Cardiac fibroblast (primary cell): ENCODE data around the gene LOXHD1.

Experiments
- DNase-seq, 2 donors: peaks; one replicate each; pipeline versions ENCODE4 v3.0.0 to v3.0.0-alpha.2; 2010; ENCODE audit warnings: low read depth in 2 of 2
- H3K4me3 ChIP-seq, 2 donors: replicated peaks in 1 of 2; 1 replicate in 1 of 2; 2 replicates in 1 of 2; pipeline ENCODE4 v1.5.1; 2011; ENCODE audit warnings: low read depth in 2 of 2, low read length in 2 of 2, mild to moderate bottlenecking in 2 of 2, moderate library complexity in 1 of 2
- TF ChIP-seq, protein P1 (sequence below): IDR thresholded peaks from one replicate; pipeline ENCODE4 v1.5.1; 2011; ENCODE audit warnings: low read depth, mild to moderate bottlenecking, low read length, inconsistent platforms

LOXHD1 gene, protein sequence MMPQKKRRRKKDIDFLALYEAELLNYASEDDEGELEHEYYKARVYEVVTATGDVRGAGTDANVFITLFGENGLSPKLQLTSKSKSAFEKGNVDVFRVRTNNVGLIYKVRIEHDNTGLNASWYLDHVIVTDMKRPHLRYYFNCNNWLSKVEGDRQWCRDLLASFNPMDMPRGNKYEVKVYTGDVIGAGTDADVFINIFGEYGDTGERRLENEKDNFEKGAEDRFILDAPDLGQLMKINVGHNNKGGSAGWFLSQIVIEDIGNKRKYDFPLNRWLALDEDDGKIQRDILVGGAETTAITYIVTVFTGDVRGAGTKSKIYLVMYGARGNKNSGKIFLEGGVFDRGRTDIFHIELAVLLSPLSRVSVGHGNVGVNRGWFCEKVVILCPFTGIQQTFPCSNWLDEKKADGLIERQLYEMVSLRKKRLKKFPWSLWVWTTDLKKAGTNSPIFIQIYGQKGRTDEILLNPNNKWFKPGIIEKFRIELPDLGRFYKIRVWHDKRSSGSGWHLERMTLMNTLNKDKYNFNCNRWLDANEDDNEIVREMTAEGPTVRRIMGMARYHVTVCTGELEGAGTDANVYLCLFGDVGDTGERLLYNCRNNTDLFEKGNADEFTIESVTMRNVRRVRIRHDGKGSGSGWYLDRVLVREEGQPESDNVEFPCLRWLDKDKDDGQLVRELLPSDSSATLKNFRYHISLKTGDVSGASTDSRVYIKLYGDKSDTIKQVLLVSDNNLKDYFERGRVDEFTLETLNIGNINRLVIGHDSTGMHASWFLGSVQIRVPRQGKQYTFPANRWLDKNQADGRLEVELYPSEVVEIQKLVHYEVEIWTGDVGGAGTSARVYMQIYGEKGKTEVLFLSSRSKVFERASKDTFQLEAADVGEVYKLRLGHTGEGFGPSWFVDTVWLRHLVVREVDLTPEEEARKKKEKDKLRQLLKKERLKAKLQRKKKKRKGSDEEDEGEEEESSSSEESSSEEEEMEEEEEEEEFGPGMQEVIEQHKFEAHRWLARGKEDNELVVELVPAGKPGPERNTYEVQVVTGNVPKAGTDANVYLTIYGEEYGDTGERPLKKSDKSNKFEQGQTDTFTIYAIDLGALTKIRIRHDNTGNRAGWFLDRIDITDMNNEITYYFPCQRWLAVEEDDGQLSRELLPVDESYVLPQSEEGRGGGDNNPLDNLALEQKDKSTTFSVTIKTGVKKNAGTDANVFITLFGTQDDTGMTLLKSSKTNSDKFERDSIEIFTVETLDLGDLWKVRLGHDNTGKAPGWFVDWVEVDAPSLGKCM (N-terminal part only)

DNA sequence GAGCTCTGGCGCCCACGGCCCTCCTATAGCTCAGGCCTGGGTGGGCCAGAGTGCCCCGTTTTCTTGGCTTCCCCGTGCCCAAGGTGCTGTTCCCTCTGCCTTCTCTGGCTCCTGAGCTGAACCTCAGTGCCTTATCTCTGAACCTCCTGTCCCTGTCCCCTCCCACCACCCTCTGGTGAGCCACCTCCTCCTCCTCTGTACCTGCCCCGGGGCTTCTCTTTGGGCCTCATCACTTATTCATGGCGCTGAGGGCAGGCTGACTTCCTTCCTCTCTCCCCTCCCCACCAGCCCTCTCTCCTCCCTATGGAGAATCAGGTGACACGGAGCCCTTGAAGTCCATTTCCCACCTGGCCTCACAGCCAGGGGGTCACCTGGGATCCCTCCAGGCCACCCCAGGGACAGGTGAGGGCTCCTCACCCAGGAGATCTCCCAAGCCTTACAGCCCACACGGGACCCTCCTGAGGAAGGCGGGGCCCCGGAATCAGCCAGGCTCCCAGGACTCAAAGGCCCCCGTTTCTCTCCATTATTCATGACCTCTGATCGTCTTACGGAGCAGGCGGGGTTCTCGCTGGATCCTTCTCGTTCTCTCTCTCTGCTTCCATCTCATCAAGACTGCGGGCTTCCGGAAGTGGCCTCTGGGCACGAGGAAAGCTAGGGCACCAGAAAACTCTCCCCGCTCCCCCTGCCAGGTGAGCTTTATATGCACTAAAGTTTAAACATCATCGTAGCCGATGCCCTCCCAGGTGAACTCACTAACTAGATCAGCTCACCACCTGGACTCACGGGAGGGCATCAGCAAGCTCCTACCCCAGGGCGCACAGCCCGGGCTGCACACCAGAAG is at the start of gene LOXHD1:
Gene LOXHD1, minus strand, starts transcription at position 106 of the 841 bp plus-strand sequence. CDS start 187 bp downstream, outside the sequence.
- no peak within 1 kb of the TSS for H3K4me3 ChIP-seq

DNA sequence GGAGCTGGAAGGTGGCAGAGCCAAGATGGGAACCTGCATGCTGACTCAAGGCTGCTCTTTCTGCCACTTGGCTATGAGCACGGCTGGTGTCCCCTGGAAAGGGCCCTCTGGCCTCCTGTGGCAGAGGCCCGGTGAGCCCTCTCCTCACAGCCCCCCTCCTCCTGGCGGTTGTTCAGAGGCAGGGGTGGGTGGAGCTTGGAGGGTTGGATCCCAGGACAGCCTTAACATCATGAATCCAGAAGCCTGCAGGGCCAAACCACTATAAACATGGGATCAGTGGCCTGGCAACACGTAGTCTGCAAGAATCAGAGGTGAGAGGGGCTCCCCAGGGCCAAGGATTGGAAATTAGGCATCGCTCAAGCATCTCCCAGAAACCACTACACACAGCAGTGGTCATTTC is 48.5 kb upstream of the LOXHD1 start:
- no peak overlapping the region for H3K4me3 ChIP-seq
- TF ChIP-seq, protein P1, sequence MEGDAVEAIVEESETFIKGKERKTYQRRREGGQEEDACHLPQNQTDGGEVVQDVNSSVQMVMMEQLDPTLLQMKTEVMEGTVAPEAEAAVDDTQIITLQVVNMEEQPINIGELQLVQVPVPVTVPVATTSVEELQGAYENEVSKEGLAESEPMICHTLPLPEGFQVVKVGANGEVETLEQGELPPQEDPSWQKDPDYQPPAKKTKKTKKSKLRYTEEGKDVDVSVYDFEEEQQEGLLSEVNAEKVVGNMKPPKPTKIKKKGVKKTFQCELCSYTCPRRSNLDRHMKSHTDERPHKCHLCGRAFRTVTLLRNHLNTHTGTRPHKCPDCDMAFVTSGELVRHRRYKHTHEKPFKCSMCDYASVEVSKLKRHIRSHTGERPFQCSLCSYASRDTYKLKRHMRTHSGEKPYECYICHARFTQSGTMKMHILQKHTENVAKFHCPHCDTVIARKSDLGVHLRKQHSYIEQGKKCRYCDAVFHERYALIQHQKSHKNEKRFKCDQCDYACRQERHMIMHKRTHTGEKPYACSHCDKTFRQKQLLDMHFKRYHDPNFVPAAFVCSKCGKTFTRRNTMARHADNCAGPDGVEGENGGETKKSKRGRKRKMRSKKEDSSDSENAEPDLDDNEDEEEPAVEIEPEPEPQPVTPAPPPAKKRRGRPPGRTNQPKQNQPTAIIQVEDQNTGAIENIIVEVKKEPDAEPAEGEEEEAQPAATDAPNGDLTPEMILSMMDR, result no peak
- no peak for DNase-seq

More for the DNA sequence above, at the start of gene LOXHD1:
- no peak for DNase-seq
- TF ChIP-seq, protein P1, result no peak

DNA sequence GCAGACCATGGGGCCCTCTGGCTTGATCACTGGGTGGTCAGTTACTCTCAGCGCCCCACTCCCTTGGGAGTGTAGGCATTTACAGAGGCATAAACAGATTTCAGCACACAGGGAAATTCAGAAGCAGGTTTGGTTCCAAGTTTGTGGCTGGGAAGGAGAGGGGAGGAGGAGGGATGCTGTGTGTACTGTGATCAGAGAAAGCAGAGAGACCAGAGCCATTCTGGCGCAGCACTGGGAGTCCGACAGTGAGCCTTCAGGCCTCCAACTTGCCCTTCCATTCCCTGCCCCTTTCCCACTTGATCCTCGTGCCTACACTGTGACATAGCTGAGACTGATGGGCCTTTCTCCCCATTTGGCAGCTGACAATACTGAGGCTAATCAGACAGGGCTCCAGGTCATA is 47.8 kb upstream of the LOXHD1 start:
- H3K4me3 ChIP-seq, result no peak overlapping the region
- DNase-seq, result no peak
- TF ChIP-seq, protein P1, result no peak

DNA sequence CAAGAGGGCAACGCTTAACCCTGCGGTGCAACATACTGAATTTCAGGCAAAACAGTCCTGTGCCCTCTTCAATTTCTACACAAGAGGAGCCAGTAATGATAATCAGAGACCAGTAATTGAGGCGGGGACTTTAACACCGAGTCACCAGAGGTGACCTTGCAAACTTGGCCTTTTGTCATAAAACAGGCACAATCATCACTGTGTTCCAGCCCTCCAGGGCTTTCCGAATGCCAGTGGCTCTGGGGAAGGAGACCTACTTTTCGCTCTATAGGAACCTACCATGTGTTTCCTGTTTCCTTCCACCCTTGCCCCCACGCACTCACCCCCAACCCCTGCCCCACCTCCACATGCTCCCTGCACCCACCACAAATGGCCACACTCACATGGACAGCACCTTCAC is 47.2 kb upstream of the LOXHD1 start:
- H3K4me3 ChIP-seq, result no peak overlapping the region
- DNase-seq, result no peak
- TF ChIP-seq, protein P1, result no peak

DNA sequence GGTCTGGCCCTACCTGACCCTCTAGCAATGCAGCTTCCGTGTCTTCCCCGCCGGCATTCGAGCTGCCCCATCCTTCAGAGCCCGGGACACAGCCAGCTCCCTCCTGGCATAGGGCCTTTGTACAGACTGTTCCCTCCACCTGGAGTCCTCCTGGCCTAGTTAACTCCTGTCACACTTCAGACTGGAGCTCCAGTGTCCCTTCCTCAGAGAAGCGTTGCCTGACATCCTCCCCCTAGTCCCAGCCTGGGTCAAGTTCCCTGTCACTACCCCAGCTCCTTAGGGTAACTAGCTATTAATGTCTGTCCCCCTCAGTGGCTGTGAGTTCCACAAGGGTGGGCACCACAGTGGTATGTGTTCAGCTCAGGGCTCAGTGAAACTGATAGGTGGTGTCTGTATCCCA is 45.5 kb upstream of the LOXHD1 start:
- no peak overlapping the region for H3K4me3 ChIP-seq
- no peak for DNase-seq
- TF ChIP-seq, protein P1, result no peak
